CD4-positive, alpha-beta T cell treated with Interleukin-15 for 1 hour (primary cell): ENCODE data around the gene TBX1.
"Not testable (repeated sequence)": the region's sequence is repeated elsewhere in the genome, so short reads cannot be mapped to it uniquely, and the experiment has no call there.

Source experiments
- DNase-seq: peaks from one replicate; pipeline ENCODE4 v3.0.0-alpha.2; 2020

Gene TBX1

DNA sequence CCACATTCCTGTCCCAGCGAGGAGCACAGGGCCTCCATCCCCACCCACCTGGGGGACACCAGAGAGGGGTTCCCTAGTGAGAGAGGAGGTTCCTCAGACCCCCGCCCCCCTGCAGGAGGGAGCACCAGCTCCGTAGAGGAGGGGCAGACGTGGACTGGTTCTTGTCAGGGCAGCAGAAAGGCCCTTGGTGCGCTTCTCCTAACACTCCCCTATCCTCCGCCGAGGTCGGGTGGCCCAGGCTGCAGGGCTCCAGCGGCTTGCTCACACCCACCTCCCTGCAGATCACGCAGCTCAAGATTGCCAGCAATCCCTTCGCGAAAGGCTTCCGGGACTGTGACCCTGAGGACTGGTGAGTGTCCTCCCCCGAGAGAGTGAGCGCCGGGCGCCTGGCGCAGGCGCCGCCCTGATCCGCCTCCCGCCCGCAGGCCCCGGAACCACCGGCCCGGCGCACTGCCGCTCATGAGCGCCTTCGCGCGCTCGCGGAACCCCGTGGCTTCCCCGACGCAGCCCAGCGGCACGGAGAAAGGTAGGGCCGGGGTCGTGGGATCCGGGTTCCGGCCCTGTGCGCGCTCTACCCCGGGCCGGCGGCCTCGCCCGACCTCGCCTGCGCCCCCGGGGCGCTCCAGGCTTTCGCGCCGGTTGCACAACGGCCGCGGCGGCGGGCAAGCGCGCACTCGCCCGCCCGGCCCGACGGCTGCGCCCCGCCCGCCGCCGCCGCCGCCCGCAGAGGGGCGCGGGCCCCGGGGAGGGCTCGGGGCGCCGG, 5.1 kb downstream of the TBX1 start:
- DNase-seq, result no peak

- no peak for DNase-seq
These were observed 5.6 kb downstream of the TBX1 start for GRCh38 chr22:19766240-19766510.

DNA sequence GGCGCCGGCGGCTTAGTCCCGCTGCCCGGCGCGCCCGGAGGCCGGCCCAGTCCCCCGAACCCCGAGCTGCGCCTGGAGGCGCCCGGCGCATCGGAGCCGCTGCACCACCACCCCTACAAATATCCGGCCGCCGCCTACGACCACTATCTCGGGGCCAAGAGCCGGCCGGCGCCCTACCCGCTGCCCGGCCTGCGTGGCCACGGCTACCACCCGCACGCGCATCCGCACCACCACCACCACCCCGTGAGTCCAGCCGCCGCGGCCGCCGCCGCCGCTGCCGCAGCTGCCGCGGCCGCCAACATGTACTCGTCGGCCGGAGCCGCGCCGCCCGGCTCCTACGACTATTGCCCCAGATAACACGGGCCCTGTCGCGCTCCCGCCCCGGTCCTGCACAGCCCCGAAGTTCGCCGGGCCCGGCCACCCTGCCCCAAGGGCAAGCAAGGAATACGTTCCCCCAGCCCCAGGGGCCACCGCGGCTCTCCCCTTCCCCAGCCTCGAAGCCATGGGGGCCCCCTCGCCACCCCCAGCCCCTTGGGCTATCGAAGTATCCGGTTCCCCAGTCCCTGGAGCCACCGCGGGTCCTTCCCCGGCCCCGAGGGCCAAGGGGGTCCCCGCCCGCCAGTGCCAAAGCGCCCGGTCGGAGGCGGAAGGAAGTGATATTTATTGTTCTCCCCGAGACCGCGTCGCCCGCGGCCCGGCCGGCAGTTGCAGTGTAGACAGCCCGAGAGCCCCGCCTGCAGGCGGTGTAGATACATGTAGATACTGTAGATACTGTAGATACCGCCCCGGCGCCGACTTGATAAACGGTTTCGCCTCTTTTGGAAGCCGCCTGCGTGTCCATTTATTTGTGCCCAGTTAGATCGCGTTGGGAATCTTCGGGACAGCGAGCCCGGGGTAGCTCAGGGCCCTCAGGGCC, 6.2 kb downstream of the TBX1 start:
- peak; percentile 30 for DNase-seq

DNA sequence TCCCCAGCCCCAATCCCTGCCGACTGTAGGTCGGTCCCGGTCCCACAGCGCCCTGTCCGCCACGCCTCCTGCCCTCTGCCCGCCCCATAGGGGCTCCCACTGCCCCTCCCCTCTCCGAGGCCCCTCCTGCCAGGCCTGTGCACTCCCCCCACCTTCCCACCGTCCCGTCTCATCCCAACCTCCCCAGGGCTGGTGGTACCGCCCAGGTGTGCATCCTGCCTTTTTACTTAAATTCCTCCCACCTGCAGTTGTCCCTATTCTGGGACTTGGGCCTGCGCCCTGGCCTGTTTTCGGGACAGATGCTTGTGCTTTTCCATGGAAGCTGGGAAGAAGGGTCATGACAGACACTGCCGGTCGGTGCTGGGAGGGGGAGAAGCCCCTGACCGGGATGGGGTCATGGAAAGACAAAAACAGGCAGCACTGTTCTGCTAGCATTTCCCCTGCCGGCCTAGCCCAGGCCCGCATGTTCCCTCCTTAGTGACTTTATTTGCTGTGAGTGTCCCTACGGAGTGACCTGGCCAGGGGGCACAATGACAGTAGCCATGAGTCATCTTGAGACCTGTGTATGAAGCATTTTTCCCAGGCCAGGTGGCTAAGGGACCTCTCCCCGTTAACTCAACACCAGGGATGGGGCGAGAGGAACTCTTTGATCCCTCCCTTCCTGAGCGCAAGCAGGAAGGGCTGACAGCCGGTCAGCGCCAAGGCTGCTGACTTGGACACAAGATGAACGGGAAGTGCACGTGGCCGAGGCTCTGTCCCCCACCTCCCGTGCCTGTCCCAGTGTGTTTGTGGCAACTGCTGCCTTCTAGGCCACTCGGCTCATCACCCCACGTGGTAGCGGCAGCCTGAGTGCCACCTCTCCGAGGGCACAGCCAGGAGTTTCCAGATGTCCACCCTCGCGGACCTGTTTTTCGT, 7.1 kb downstream of the TBX1 start:
- DNase-seq, result no peak

DNA sequence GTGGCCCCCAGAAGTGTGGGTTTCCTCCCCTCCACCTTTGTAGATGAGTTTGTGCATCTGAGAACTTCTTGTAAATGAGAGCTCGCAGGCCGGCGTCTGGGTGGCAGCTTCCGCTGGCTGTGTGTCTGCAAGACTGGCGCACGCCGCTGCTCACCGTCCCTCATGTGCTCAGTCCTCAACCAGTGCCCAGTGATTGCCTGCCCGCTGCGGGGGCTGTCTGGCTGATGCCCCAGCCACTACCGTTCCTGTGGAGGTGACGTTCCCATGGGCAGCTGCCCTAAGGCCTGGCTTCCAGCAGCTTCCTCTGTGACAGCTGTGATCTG, 8.8 kb downstream of the TBX1 start:
- DNase-seq, result no peak

DNA sequence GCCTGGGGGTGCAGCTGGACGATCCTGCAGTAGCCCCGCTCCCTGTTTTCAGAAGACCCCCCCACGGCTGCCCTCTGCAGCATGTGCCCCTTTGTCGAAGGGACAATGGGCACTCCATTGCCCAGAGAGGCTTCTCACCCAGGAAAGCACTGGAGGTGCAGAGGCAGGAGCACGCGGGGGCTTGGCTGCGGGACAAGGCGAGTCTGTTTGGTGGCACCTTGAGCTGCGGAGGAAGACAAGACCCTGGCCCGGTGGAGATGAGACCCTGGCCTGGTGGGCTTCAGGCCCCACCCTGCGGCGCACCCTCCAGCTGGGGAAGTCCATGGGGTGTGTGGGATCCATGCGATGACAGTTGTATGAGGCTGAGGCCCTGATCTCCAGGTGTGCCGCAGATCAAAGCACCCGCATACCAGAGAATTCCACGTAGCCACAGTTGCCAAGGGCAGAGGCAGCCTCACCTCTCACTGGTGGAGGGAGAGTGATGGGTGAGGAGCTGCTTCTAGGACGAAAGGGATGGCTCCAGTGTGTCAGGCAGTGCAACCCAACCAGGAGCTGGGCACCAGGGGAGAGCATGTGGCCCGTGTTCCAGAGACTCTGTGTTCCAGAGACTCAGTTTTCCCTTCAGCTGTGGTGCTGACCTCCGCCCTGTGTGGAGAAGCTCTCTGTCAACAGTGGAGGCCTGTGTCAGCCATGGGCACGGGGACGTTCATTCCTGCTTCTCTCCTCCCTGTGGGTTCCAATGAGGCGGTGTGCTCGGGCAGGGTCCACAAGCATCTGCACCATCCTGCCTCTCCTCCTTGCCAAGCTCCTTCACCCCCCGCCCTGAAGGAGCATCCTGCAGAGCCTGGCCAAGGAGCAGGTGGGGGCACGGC, 10.0 kb downstream of the TBX1 start:
- DNase-seq, result no peak

DNA sequence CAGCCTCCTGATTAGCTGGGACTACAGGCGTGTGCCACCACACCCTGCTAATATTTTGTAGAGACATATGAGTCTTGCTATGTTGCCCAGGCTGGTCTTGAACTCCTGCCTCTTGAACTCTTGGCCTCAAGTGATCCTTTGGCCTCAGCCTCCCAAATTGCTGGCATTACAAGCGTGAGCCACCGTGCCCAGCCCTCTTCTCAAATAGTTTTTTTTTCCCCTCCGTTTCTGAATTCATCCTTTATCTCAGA, 11.8 kb downstream of the TBX1 start:
- DNase-seq, result no peak

- no peak for DNase-seq
These were observed 12.3 kb downstream of the TBX1 start for GRCh38 chr22:19772673-19773469.

- no peak for DNase-seq
These were observed 13.0 kb downstream of the TBX1 start for GRCh38 chr22:19773470-19774040.

GRCh38 chr22:19774628-19775027, 14.1 kb downstream of the TBX1 start:
- DNase-seq, result no peak

DNA sequence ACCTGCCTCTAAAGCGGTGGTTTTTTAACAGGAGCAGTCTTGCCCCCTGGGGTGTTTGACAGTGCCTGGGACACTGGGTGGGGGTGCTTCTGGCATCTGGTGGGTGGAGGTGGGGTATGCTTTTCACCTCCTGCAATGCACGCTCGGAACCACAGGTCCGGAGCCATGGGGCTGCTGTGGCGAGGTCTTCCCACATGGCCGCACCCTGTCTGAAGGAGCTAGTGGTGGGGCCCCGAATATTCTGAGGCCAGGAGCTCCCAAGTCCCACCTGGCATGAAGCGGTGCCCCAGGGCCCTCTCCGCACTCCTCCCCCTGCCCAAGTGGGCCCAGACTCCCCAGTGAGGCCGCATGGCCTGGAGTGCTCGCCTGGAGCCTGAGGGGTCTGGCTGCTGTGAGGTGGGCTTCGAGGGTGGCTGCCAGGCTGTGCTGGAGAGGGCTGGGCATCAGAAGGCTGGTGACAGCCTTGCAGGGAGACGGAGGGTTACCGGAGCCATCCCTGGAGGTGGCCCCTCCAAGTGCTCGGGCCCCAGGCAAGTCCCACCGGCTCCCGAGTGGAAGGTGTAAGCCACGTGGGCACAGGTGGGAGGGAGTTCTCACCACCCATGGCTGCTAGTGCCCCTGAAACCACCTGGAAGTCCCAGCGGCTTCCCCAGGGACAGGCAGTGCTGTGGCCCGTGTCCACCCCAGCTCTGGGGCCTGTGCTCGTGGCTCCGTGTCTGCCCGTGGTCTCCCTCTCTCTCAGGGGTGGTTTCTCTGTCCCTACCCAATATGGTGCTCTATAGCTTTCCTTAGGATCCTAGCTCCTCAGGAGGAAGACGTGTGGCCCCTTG, 15.1 kb downstream of the TBX1 start:
- no peak for DNase-seq

DNA sequence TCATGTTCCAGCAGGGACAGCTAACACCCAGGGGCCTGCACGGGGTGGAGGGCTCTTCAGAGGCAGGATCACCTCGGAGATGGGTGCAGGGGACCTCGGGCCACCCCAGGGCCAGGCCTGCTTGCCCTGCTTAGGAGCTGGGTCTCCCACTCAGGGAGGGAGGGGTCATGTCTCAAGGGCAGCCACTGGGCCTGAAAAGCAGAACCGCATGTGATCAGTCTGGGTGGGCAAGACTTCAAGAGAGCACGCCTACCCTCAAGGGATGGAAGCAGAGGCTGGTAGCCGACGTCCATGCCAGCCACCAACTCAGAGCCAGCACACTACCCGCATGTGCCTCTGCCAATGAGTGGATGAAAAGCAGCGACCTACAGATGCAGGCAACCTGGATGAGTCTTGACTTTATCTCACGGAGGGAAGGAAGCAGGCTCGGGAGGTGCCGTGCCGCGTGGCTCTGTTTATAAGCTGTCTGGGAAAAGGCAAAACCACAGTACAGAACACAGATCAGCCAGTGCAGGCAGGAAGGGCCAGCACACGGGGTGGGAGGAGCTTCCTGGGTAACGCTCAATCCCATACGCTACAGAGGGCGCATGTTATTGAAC, 16.0 kb downstream of the TBX1 start:
- no peak for DNase-seq

- not testable (repeated sequence) for DNase-seq
These were observed 16.6 kb downstream of the TBX1 start for GRCh38 chr22:19777192-19777591.

DNA sequence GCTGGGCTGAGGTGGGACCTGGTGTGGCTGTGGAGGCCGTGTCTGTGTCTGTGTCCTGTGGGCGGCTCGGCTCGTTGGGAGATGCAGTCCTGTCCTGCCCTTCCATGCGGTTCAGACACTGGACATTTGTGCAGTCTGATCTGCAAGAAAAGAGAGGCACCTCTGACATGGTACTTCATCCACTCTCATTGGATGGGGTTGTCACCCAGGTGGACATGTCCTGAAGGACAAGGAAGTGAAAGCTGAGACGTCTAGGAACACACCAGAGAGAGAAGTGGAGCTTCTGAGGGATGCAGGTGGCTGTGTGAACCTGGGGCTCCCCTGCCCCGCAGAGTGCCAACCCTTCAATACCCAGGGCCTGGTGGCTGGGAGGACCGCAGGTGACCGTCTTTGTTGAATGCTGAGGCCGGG, 18.4 kb downstream of the TBX1 start:
- no peak for DNase-seq

- no peak for DNase-seq
These were observed 19.2 kb downstream of the TBX1 start for GRCh38 chr22:19779685-19780268.

DNA sequence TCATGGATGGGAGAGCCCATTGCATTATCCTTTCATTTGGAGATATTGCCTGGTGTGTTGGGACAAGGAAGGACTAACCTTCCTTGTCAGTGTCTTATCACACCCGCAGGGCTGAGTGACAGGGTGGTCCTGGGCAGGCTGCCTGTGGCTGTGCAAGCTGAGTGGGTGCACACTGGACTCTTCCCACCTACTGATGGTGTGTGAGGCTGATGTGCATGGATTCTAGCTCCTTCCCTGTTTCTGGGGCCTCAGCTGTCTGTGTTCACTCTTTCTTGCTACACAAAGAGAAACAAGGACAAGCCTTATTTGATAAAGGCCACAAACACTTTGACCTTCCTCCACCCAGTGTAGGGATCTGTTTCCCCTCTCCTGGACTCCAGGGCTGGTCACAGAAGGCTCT, 22.0 kb downstream of the TBX1 start:
- no peak for DNase-seq

- no peak for DNase-seq
These were observed 23.2 kb downstream of the TBX1 start for GRCh38 chr22:19783586-19784383.

DNA sequence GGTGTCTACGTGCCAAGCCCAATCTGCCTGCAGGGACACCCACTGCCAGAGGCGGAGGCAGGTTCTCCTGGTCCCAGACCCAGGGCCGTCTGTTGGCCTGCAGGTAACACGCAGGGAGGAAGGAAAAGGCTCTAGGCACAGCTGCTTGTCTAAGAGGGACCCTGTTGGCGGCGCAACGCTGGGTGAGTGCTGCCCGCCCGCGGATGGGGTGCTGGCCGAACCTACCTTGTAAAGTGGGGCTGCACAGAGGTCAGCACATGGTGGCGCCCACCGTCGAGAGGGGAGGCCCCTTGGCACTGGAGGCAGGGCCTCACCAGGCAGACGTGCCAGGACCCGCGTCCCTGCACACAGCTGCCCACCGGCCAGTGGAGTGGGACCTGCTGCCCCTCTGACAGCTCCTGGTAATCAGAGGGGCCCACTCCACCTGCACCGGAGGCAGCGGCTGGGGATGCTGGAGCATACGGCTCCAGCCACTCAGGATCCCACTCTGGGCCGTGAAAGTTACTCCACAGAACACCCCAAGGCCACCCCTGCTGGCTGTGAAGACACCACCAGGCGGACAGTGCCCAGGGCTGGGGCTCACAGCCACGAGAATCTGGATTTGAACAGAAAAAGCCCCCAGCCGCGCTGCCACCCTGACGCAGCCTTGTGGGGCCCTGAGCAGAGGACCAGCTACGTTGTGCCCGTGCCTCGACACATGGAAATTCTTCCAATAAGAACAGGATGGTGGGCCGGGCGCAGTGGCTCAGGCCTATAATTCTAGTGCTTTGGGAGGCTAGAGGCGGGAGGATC, 24.0 kb downstream of the TBX1 start:
- no peak for DNase-seq
